Spleen (tissue), 7 donors: ENCODE measurements around the gene MEX3D.

ENCODE experiments used
- POLR2A ChIP-seq, 3 donors: fragments of 450-650 bp; IDR thresholded peaks; one replicate each; pipeline ENCODE4 v1.5.1; 2017; ENCODE audit warnings: antibody characterized with exemption in 3 of 3, mild to moderate bottlenecking in 1 of 3
- TF ChIP-seq, protein P1 (sequence below), 11 experiments: fragments of 200-600 bp in 7 of 11; fragments of 450-650 bp in 4 of 11; sonication (generic) in 4 of 11; IDR thresholded peaks in 8 of 11; conservative IDR thresholded peaks in 3 of 11; 1 replicate in 7 of 11; 2 replicates in 4 of 11; pipeline versions ENCODE4 v1.4.0 to v1.8.0; 2016 to 2021; ENCODE audit warnings: antibody characterized with exemption in 11 of 11, inconsistent platforms in 4 of 11, mild to moderate bottlenecking in 1 of 11
- donor health status: DM: no; HTN: no; CAD: no; lungs with moderate emphysema.
- donor health status: DM: no; HTN: no; CAD: no.
- donor health status: DM: no; HTN: no; CAD: no.

DNA sequence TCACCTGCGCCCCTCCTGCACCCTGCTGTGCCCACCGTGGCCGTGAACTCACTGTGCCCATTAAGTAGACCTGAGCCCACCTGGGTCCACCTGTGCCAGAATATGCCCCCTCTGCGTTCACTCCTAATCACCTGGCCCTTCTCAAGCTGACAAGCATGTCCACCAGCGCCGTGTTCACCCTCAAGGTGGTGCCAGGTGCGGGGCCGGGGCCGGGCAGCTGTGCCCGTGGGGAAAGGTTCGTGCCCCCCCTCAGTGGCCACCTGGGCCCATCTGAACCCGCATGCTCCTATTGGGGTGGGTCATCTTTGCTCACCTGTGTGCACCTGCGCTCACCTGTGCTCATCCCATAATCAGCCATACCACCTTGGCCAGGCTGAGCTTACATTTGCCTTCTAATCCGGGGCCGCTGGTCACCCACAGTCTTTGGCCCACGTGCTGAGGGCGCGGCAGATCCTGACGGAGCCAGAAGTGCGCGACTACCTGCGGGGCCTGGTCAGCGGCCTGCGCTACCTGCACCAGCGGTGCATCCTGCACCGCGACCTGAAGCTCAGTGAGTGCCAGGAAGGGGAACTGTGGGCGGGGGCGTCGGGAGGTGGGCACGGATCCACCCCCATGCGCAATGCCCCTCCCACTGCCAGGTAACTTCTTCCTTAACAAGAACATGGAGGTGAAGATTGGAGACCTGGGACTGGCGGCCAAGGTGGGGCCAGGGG lies 41.9 kb downstream of the MEX3D start:
- TF ChIP-seq, protein P1, sequence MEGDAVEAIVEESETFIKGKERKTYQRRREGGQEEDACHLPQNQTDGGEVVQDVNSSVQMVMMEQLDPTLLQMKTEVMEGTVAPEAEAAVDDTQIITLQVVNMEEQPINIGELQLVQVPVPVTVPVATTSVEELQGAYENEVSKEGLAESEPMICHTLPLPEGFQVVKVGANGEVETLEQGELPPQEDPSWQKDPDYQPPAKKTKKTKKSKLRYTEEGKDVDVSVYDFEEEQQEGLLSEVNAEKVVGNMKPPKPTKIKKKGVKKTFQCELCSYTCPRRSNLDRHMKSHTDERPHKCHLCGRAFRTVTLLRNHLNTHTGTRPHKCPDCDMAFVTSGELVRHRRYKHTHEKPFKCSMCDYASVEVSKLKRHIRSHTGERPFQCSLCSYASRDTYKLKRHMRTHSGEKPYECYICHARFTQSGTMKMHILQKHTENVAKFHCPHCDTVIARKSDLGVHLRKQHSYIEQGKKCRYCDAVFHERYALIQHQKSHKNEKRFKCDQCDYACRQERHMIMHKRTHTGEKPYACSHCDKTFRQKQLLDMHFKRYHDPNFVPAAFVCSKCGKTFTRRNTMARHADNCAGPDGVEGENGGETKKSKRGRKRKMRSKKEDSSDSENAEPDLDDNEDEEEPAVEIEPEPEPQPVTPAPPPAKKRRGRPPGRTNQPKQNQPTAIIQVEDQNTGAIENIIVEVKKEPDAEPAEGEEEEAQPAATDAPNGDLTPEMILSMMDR (IDR thresholded peaks at IDR 0.05 in 8 of 11, conservative IDR thresholded peaks at IDR 0.05 in 3 of 11): no peak
- TF ChIP-seq POLR2A (IDR thresholded peaks at IDR 0.05): no peak
